Fibroblast of upper back skin (primary cell): ENCODE measurements around the gene CTSF.
"Not testable (repeated sequence)": the region's sequence is repeated elsewhere in the genome, so short reads cannot be mapped to it uniquely, and the experiment has no call there.

ENCODE experiments used
- DNase-seq: peaks from one replicate; pipeline ENCODE4 v3.0.0-alpha.2; 2013

The CTSF gene

DNA sequence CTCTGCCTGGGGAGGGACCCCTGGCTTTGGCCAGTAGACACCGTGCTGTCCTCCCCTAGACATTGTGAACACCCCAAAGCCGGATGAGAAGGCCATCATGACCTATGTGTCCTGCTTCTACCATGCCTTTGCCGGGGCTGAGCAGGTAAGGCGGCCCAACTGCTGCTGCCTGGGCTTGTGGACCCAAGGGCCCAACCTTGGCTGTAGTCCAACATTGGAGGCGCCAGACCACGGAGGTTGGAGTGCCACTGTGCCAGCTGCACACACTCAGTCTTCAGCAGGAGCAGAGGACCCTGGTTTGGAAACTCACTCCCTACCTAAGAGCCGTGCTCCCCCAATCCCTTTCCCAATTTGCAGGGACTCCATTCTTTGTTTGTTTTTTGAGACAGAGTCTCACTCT lies 12.3 kb downstream of the CTSF start:
- DNase-seq = no peak

DNA sequence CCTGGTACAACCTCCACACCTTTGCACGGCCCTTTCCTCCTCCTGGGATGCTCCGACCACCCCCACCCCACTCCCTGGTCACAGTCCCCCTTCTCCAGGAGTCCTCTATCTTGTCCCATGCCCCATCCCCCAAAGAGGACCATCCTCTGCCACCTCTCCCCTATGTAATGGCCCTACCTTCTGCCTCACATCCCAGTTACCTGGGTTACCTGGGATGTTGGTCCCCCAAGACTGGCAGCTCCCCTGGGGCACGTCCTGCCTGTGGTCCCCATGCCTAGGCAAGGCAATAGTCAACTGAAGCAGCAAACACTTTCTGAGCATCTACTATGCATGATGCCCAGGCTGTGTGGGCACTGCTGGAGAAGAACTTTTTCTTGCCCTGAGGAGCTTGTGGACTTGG lies 13.0 kb downstream of the CTSF start:
- DNase-seq = no peak

DNA sequence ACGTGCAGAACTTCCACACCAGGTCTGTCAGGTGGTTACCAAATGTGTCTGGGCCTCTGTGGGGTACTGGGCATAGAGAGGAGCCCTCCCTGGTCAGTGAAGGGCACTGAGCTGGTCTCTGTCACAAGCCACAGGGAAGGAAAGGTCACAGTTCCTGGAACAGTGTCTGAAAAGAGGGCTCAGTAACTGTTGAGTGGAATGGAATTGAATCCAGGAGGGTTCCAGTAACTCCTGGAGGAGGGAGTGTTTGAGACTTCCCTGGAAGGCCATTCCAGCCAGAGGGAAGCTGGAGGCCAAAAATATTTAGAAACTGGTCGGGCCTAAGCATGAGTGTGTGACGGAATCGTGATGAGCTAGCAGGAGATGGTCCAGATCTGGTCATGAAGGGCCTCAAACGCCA lies 13.8 kb downstream of the CTSF start:
- no peak for DNase-seq

DNA sequence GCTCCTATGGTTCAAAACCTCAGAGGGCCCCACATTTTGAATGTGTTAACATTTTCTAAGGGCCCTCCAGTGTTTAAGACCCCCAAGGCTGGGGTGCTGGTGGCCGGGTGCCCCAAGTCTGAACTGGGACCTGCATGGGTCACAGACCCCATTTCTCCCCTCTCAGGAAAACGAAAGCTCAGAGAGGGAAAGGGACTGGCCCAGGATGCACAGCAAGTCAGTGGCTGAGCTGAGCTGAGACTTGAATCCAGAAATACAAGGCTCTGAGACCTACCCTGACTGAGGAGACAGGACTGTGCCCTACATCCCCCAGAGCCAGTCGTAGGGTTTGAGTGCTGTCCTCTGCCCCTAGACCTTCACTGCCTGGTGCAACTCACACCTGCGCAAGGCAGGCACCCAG lies 17.5 kb downstream of the CTSF start:
- no peak for DNase-seq

DNA sequence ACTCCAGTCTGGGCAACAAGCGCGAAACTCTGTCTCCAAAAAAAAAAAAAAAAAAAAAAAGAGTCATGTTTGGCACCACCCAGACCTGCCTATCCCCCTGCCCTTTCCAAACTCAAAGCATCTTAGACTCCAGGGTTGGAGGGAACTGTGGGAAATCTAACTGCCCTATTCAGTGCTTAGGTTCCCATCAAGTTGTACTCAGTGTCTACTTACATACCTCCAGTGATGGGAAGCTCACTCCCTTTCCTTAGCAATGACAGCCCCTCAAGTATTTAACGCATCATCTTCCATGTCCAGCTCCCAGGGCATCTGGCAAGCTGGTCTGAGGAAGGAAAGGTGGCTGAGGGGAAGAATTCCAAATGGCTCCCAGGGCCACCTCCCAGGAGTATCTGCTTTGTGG lies 18.7 kb downstream of the CTSF start:
- DNase-seq = no peak

DNA sequence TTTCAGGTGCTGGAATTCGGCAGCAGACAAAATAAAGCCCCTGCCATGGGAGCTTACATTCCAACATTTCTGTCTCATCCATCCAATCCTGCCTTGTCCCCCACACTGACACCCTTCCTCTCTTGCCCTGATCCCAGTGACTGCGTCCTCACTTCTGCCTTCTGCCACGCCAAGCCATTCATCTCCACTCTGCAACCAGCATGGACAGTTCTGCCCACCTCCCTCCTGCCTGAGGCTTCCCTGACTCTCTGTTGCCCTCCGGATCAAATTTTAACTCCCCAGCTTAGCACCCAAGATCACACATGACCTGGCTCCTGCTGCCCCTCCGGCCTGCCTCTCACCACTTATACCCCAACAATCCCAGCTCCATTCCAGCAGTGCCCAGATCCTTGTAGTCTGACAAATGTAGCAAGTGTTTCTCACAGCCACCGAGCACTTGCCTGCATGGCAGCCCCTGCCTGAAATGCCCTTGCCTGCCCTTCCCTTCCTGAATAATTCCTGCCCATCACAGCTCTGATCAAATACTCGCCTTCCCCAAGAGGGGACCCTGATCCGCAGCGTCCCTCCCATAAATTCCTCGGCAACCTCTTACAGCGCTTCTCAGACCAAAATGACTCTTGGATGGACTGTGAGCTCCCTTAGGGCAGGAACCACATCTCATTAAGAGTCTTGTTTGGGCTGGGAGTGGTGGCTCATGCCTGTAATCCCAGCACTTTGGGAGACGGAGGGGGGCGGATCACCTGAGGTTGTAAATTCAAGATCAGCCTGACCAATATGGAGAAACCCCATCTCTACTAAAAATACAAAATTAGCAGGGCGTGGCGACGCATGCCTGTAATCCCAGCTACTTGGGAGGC lies 19.4 kb downstream of the CTSF start:
- no peak for DNase-seq

DNA sequence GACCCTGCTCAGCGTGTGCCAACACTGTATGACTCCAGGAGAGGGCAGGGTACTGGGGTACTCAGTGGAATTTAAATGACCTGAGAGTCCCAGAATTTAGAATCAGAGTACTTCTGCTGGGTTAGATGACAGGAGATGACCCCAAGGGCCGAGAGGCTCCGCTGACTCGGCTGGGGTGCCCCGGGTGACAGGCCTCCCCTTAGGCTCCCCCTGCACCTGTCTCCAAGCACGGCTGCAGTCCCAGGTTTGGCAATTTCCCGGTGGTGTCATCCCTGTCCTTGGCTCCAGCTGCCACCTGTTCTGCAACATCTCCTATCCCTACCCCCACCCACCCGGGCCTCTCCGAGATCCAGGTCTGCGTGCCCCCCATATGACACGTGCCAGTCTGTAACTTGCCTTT lies 20.4 kb downstream of the CTSF start:
- DNase-seq = no peak

DNA sequence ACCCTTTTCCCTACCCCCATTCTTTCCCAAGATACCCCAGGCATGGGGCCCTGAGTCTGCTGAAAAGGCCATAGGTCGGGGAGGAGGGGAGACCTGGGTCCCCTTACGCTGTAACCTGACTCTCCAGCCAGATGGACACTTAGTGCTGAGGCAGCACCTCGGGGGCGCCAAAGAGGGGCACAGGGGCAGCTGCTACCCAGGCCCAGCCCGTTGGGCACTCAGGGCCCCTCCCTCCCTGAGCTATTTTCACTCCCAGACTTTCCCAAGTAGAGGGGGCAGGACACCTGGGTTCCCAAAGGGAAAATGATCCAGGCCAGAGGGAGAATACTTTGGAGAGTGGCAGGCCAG lies 20.8 kb downstream of the CTSF start:
- no peak for DNase-seq

DNA sequence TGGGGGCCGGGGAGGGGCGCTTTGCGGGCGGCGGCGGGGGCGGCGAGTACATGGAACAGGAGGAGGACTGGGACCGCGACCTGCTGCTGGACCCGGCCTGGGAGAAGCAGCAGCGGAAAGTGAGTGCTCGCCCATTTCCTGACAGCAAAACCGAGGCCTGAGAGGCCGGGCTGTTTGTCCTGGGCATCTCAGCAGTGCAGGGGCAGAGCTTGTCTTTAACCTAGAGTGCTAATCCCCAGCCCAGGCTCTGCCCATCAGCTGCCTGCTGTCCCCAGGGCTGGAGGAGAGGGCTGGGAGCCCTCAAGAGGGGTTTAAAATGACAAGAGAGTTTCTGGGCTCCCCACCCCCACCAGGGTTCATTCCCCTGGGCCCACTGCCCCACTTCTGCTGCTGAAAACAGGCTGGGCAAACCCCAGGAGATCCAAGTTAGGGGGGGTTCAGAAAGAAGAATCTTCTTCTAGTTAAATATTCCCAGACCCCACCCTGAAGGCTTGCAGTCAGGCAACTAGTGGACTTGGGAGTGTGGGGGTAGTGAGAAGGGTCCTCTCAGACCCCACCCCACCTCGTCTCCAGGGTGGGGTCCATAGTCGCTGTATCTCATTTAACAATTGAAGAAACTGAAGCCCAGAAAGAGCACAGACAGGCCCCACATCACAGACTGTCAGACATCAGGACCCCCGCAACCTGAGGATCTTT lies 21.3 kb downstream of the CTSF start:
- DNase-seq = no peak

DNA sequence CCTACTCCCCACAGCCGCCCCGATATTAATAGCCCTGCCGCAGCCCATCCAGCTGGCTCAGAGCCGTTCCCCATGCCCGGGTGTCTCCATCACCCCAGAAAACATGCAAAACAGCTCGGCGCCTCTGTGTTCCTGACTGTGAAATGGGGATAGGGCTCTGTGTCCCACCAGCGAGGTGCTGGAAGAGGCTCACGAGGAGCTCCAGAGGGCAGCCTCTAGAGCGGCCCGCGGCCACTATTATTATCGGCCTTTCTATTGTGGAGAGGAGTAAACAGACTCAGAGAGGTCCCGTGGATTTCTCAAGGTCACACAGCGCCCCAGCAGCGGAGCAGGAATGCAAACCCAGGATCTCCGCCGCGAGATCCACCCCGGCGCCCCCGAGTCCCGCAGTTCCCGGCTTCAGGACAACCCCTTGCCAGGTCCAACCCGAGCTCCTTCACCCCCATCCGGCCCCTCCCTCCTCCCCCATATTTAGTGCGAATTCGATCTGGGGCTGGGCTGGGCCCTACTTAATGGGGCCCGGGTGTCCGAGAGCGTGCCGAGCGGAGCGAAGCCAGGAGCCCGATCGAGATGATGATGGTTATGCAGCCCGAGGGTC lies 21.9 kb downstream of the CTSF start, which contains the start of gene ACTN3:
TSS of gene ACTN3 (plus strand) at position 536 of the 598 bp plus-strand sequence. CDS start at position 571, 35 bp downstream.
- peak; percentile 36 for DNase-seq

DNA sequence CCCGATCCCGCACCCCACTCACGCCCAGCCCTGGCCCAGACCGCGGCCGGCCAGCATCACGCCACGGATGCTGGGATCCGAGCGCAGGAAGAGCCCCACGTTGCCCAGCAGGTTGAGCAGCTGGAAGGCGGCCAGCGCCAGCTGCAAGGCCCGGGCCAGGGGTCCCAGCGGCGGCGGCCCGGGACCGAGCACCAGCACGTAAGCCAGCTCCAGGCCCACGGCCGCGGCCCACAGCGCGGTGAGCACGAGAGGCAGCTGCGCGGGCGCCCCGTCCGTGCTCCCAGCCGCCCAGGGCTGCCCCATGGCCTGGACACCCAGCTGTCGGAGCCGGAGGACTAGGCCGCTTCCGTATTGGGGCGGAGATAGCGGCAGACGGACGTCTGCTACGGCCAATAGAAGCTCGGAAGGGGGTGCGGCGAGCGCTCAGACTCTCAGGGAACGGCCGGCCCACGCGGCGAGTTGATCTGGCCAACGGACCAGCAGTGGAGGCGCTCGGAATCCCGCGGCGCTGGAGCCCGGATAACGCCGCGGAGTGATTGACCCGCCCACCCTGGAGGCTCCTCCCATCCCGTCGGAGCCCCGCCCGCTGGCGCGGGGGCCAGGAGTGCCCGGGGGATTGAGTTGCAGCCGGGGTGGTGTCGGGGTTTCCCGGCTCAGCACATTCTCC lies 22.6 kb downstream of the CTSF start, which contains the start of gene ZDHHC24:
TSS of gene ZDHHC24 (minus strand) at position 348 of the 667 bp plus-strand sequence. CDS start at position 303, 45 bp downstream.
- peak; percentile 97 for DNase-seq

DNA sequence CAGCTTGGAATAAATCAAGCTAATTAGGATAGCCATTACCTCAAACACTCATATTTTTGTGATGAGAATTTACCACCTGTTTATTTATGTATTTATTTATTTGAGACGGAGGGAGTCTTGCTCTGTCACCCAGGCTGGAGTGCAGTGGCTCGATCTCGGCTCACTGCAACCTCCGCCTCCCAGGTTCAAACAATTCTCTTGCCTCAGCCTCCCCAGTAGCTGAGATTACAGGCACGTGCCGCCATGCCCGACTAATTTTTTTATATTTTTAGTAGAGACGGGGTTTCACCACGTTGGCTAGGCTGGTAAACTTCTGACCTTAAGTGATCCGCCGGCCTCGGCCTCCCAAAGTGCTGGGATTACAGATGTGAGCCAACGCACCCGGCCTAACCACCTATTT lies 23.5 kb downstream of the CTSF start:
- DNase-seq = not testable (repeated sequence)

DNA sequence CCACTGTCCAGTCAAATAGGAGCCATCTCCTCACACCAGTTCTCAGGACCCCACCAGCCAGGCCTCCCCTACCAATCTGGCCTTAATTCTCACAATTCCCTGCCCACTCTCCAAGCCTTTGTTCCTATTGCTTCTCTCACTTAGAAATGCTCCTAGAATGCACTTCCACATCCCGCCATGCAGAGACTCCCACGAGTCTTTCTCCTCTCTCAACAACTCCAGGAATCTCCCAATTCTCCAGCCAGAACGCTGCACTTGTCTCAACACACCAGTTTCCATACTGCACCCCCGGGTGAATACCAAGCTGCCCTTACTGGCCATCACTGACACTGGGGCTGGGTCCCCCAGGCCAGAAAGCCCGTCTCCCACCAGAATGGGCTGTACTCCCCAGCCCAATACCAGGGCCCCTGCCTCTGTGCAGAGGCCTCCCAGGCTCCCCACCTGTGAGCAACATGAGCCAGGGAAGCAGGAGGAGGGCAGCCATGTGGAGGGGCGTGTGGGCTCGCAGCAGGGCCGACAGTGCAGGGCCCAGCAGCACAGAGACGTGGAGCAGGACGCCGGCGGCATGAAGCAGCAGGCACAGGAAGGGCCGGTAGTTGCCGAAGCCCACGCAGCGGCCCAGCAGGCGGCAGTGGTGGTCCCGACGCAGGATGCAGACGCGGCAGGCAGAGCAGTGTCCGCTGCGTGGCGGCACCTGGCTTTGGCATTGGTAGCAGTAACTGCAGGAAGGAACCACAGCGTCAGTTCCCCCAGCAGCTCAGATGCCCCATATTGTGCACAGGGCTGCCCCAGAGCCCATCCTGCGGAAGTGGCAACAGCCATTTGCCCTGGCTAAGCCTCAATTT lies 24.9 kb downstream of the CTSF start:
- DNase-seq = peak; percentile 52

DNA sequence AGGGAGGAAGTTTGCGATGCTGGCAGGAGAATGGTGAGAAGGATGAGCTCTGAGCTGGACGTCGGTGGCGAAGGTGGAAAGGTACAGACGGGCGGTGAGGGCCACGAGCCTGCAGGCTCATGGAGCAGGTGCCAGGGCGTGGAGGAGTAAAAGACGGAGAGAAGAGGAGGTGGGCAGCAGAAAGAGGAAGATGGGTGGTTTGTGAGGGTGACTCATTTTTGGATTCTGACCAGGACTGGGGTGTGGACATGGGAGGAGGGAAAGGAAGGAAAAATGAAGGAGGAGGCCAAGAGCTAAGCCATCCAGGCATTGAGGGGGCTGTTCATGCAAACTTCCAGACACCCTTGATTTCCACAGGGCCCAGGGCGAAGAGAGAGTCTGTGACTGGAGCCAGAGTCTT lies 26.0 kb downstream of the CTSF start:
- peak; percentile 12 for DNase-seq

DNA sequence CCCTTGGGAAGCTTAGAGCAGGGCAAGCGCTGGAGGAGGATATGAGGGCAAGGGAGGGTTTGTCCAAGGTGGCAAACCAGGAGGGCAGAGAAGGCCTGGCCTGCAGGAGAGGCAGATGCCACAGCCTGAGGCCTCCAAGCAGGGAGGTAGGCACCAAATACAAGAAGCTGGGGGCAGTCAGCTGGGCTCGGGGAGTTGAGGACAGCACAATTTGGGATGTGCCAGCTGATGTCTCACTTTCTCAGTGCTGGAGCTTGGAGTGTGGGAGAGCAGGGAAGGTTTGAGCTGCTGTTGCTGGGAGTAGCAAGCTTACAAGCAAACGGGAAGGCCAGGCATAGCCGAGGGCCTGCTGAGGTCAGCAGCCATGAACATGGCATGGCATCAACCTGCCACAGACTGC lies 26.5 kb downstream of the CTSF start:
- no peak for DNase-seq

DNA sequence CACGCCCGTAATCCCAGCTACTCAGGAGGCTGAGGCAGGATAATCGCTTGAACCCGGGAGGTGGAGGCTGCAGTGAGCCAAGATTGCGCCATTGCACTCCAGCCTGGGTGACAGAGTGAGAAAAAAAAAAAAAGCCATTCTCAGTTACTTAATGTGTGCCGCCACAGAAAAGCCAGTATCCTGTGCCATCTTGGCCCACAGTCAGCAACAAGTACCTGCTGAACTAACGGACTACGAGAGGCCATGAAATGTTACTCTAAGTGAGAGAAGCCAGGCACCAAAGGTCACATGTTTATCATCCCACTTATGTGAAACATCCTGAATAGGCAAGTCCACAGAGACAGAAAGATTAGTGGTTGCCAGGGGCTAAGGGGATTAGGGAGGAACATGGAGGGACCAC lies 27.8 kb downstream of the CTSF start:
- DNase-seq = not testable (repeated sequence)

DNA sequence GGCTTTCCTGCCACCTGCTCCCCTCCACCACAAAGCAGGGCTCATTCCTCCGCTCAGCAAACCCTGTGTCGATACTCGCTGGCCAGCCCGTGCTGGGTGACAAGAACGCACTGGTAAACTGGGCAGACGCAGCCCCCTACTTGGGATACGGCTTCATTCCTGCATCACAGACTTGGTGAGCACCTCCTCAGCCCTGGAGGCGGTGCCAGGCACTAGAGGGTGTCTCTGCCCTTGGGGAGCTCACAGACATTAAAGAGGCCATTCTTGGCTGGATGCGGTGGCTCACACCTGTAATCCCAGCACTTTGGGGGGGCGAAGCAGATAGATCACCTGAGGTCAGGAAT lies 28.6 kb downstream of the CTSF start:
- DNase-seq = no peak

DNA sequence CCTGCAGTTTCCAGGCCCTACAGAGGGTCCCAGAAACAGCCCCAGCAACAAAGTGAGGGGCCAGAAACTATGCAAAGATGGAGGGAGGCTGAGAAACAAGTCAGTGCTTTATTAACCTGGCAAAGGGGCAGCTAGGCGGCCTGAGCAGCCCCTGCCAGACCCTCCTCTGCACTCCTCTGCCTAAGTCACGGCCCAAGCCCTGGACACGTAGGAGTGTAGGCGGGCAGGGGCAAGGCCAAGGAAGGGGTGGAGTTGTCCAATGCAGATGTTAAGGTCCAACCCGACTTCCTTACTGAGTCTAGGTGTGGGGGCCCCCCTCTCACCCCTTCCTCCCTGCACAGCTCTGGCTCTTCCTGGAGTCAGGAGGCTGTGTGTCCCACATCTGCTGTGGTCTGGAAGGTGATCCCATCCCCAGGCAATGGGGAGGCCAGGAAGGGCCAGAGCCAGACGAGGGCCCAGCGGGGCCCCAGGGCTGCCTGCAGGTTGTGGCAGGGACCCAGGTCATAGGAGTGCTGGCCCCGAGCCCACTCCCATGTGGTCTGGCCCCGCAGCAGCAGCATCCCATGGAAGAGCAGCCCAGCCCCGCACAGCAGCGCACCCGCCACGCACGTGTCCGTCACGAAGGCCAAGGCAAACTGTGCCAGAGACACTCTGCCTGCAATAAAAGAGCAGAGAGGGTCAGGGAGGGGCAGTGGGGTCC lies 29.1 kb downstream of the CTSF start:
- no peak for DNase-seq

DNA sequence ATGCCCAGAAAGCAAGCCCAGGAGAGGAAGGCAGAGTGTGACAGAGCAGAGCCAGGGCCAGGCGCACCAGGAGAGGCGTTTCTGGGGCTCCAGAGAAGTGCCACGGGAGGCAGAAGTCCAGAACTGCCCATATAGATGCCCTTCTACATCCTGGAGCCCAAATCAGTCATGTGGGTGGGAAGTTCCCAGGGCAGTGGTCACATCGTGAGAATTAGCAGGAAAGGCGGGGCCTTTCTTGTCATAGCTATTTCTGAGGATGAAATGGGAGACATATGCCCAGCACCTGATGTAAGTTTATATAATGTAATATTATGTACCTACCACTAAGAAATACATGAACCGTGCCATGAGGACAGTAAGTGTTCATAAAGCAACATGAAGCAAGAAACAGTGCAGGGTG lies 35.6 kb downstream of the CTSF start:
- DNase-seq = no peak

DNA sequence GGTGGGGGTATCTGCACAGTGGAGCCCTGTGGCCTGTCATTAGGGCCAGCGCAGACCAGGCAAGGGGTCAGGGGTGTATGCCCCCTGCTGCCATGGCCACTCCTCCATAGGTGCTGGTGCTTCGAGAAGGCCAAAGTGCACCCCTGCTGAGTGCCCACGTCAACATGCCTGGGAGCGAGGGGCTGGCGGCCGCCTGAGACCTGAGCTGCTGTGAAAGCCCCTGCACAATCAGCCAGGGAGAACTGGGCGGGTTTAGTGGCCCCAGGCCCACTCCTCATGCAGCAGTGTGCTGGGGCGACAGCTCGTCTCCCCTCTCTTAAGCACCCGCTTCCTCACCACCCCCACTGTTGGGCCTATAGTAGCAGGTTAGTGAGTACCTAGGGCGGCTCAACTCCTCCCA lies 36.6 kb downstream of the CTSF start:
- DNase-seq = no peak

DNA sequence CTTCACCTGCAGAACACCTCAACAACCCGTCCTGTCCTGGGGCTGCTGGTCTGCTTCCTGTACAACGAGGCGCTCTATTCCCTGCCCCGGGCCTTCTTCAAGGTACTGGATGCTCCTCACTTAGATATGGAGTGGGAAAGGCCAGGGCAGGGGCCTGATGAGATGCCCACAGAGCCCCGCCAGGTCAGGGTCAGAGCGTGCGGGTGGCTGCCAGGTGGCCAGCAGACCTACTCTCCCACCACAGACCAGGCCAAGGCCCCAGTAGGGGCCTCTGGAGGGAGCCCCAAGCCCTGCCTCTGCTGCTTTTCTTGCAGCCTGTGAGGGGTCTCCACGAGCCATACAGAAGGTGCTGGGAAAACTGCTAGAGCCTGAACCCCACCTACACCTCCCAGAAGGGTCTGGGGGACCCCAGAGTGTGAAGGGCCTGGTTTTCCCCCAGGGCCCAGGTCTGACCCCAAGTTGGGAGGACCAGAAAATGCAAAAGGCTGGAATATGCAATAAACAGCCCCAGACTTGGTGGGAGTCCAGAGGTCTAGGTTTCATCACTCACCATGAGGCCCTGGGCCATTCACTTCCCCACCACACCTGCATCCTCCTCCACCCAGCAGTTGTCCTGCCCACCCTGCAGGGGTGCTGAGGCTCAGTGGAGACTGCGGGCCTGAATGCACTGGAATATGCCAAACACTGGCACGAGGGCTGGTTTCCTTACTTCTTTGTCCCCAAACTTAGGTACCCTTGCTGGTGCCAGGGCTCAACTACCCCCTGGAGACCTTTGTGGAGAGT lies 37.3 kb downstream of the CTSF start:
- no peak for DNase-seq
